ENCODE data around the gene MKI67. TPM values are rescaled to one million over a fixed set of nuclear protein-coding genes. Genes with fewer than 3 reads are reported as not detected.

The MKI67 gene
- total RNA-seq, 1 donor from 2014 or later, result 0.39 TPM

DNA sequence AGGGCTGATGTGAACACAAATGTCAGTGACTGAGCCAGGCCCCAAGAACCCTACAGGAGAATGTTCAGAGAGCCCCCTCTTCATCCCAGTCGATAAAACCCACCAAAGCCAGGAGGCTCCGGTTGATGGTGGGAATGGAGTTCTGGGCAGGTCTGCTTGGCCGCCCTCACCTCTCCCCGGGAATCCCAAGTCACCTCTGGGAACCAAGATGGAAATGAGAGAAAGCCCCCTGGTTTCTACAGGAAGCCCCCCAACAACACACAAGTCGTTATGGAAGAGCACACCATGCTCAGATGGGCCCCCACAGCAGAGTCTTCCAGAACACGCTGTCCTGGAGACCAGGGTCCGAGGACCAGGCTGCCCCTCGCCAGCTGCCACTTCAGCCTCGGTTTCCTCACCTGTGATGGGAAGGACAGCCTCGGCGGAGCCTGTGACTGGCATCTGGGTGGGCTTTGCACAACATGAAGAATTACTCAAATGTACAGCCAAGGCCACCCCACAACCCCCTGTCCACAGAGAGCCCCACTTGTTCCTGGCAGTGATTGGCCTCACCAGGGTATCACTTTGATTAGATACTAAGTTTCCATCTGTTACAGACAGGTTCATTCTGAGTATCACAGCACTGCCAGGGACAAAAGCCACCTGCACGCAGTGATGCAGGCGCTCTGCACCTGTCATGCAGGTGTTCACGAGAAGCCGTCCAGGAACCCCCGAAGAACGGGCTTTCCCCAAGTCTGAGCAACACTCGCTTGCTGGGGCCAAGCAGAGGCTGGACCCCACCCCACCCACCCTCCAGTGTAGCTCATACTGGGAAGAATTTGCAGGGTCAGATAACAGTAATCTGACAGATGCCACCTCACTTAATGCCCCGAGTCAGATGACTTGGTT, 57.6 kb downstream of the MKI67 start:
- peak; percentile 80 for DNase-seq (ENCODE audit: low spot score)

DNA sequence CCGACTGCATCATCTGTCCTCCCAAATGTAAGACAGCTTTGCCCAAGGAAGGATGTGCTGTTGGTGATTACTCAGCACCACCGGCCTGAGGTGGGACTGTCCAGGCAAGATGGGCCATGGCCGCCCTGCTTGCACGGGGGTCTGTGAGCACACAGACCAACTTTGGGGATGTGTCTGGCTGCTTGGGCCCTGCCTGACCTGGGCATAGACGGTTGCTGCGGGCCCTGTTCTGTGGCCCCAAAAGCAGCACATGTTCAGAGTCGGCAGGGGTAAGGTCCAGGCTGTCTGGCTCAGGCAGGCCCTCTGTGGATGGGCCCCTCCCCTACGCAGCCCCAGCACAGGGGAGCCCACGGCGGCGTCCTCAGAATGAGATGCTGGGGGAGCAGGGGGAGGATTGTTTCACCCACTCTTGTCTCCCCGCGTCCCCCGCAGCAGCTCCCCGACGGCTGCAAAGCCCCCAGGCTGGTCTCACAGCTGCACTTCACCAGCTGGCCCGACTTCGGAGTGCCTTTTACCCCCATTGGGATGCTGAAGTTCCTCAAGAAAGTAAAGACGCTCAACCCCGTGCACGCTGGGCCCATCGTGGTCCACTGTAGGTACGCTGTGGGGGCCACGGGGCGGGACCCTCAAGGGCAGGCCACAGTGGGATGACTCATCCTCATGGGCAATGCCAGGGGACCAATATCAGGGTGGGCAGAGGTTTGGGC, 58.4 kb downstream of the MKI67 start:
- DNase-seq (ENCODE audit: low spot score), result peak; percentile 80

DNA sequence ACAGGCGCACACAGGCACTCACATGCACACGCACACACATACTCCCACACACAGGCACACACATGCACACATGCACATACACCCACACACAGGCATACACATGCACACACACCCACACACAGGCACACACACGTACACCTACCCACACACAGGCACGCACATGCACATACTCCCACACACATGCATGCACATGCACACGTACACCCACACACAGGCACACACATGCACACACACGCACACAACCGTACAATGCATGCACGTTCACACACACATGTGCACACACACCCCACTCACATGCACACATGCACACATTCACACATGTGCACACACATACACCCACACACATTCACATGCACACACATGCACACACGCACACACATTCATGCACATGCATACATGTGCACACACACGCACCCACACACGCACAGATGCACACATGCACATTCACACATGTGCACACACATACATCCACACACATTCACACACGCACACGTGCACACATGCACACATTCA, 59.3 kb downstream of the MKI67 start:
- peak; percentile 60 for DNase-seq (ENCODE audit: low spot score)

DNA sequence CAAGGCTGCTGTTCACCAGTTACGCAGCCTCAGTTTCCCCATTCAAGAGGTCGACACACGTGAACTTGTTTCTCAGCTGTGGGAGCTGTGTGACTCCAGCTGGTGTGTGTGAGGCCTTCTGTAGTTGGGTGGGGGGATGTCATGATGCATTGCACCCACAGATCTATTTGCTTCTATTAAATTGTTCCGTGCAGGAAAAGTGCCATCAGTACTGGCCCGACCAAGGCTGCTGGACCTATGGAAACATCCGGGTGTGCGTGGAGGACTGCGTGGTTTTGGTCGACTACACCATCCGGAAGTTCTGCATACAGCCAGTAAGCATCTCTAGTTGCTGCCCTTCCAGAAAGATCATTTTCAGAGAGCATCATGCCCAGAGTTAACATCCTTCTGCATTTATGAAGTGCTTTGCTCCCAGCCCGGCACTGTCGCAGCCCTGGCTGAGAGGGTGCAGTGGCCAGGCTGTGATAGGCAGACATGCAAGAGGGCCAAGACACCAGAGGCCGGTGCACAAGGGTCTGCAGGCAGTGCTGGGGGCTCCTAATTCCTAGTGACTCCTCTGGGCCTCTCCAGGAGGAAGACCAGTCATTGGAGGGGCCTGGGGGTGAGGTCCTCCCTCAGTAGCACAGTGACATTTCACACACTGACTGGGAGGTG, 60.2 kb downstream of the MKI67 start:
- peak; percentile 69 for DNase-seq (ENCODE audit: low spot score)

DNA sequence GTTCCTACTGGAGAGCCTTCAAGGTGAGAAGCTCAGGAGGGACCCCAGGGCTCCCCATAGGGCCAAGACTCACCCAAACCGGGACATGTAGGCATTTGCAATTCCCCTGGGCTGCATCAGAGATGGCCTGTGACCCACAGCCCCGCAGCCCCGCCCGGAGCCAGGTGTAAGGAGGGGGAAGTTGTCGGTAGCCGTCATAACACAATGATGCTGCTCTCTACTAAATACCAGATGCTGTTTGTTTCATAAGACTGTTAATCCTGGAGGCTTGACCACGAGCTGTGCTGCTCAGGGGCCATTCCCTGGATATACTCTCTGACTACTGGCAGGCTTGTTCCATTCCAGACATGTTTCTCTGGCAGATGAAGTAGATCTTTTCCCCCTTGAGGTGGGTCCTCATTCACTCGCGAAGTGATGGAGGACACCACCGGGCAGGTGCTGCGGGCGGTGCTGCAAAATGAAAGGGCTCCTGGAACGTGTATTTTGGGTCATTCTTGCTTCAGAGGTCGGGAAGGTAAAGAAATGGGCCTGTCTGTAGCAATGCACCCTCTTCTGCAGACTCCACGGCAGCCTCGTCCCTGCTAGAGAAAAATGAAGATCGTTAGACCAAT, 61.1 kb downstream of the MKI67 start:
- DNase-seq (ENCODE audit: low spot score), result peak; percentile 60

DNA sequence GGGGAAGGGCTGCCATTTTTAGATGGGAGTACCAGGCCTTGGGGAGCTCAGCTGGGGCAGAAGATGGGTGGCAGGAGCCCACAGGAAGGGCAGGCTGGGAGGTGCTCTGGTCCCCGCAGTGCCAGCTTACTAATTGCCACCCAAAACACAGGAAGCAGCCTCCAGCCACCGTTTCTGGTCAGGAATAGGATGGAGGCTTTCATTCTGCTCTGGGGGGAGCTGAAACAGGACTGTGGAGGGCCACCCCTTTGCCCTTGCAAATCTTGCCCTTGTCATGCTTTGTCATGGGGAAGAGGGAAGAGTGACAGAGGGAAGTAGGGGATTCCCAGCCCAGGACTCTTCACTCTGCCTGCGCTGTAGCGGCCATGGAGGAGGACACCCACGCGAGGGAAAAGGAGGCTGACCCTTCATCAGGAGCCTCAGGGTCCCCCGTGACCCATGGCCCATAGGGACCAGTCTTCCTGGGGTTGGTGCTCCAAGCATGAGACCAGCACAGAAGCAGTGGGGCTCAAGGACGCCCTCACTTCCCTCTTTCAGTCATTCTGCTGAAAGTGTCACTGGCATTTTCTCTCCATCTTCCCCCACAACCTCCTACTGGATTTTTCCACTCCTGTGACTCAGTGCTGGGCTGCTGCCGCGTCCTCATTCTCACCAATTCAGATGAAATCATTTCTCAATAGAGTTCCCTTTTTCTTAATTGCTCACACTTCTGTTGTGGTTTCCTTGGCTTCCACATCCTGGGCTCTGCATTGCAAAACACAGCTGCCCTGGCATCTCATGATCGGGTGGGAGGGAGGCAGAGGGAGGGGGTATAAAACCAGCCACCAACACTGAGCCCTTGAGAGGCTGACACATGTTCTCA, 61.9 kb downstream of the MKI67 start:
- DNase-seq (ENCODE audit: low spot score), result peak; percentile 90

DNA sequence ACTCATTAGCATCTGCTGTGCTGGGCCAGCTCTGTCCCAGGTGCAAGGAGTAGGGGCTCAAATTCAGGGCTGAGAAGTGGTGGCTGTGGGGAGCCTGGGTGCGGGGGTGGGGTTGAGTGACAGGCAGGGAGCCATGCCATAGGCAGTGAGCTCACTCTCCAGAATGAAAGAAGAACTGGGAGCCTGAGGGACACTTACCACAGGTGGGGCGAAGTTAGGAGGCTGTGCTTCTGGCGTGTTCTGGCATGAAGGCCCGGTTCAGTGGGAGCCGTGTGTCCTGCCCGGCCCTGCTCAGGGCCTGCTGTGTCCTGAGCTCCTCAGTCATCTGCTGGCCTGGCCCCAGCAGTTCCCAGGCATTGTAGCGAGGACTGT, 62.5 kb downstream of the MKI67 start:
- DNase-seq (ENCODE audit: low spot score), result peak; percentile 71

DNA sequence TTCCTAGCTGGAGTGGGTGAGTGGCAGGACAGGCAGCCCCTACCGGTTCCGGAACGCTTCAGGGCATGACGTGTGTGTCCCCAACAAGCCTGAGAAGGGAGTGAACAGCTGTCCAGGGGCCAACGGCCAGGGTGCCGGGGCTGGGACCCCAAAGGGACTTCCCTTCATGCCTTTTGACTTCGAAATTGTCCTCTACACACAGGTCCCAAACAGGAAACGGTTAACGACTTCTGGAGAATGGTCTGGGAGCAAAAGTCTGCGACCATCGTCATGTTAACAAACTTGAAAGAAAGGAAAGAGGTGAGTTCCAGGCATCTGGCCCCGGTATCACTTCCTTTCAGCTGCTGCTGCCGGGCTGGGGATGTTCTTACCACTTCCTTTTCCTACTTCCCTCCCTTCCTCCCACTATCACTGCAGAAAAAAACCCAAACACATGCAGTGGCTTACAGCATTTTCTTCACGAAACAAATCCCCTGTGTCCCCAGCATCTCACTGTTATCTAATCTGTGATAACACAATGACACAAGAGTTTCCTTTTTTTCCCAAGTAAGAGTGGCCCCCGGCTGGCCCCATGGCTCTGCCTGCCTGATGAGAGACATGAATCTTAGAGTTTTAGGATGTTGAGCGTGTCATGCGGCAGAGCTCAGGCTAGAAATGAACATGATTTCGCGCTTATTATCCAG, 63.2 kb downstream of the MKI67 start:
- peak; percentile 81 for DNase-seq (ENCODE audit: low spot score)

DNA sequence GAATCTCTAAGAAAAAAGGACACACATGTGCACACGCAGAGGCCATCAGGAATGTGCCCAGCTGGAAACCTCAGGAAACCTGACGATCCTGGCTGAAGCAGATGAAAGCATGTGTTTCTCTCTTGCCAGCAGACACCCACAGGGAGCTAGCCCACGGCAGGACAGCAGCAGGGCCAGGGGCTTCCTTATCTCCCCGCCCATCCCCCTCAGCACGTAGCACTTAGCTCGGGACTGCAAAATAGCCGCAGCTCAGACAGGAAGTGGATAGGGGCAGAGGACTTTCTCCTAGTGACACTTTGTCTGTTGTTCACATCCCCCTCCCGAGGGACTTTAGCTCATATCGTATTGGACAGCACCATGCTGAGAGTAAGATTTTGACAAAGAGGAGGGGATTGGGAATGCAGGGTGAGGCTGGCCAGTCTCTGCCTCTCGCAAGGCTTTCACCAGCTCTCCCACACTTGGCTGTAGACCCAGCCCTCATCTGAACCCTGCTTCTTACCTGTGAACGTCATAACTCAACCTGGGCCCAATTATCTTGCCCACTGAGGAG, 63.8 kb downstream of the MKI67 start:
- peak; percentile 74 for DNase-seq (ENCODE audit: low spot score)

DNA sequence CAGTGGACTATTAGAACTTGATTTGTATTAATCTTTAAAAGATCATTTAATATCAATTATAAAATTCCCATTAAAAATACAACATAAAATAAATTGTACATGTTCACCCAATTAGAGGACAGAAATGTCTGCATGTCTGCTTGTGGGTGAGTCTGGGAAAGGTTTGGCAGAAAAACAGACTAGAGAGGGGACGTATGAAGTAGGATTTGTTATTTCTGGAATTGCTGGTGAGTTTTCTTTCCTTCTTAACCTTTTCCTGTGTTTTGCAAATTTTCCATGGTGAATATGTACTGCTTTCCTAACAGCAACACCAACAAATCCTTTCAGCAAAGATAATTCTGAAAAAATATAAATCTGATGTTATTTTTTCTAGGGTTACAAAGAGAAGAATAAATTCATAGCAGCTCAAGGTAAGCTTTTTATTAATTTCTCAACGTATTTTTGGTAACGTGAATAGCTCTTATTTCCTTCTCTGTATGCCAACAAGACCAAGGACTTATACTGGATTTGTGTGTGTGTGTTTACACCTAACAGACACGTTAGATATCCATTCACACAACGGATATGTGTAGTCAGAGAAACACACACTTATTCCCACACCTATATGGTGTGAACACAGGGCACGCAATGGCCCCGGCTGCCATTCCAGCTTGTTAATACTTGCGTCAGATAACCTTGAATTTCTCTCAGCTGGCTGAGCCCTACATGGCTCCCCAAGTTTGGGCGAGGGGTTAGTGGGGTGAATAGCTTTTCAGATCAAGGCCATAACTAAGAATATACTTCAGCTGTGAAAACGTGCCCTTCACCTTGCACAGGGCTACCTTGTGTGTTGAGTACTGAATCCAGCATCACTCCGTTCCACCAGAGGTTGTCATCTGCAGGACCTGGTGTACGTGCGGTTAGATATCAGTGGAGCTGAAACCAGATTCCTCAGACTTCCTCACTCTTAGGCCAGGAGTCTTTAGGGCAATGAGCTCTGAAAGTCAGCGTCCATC, 64.6 kb downstream of the MKI67 start:
- DNase-seq (ENCODE audit: low spot score), result no peak

DNA sequence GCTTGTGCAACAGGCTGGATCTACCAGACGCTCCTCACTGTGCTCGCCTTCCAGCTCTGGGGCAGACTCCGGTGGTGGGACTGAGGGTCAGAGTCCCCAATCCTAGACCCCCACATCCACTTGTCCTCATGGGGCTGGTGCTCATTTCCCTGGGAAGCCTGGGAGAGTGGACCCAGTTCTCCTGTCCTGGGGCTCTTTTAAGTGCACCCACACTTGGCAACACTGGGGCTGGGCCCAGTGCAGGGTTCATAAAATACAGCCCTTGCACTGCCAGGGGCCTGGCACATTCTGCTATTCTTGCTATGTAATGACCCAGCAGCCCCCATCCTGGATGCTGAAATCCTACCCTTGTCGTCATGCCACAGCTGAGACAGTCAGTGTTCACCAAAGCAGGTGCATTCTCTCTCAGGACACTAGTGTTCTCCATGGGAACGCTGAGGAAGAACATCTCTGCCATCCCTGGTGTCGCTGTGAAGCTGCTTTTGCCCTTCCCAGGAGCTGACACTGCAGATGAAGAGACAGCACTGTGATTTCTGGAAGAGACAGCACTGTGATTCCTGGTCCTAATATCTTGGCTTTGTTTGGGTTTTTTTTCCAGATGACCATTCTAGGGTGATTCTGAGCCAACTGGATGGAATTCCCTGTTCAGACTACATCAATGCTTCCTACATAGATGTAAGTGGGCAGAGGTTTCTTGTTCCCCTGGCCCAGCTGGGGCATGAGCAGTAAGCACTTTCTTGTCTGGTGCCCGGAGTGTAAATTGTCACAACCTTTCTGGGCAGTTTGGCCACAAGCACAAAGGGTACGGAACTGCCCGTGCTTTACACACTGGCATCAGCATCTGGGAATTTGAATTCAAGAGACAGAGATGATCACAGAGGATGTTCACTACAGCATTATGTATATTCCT, 65.6 kb downstream of the MKI67 start:
- DNase-seq (ENCODE audit: low spot score), result peak; percentile 60

DNA sequence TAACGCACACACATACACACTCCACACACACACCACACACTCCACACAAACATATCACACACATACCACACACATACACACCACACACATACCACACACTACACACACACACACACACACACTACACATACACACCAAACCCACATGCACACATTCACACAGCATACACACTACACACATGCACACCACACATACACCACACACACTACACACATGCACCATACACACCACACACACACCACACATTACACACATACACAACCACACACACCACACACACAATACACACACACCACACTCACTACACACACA, 66.3 kb downstream of the MKI67 start:
- no peak for DNase-seq (ENCODE audit: low spot score)

DNA sequence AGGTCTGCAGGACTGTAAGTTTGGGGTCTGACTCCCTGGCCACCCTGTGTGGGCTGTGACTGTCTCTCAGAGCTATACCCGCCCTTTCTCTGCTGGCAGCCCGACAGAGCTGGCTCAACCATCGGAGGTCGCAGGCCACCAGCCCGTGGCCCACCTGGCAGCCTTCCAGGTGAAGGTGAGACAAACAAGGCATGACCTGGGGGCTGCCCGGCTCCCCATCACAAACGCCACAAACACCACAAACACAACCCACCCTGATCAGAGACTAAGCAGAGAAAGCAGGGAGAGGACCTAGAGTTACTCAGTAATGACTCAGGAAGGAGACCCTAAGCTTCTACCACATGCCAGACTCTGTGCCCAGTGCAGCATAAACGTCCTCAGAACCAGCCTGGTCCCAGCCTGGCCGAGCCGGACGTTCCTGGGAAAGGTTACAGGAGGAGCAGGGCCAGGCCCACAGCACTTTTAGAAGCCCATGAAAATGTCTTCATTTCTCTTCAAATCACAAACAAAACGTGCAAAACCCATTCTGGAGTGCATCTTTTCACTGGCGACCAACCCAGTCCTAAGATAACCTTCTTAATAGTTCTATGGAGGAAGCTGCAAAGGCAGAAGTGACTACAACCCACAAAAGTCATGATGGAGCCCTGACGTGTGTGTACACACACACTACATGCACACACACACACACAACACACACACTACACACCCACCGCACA, 66.8 kb downstream of the MKI67 start:
- DNase-seq (ENCODE audit: low spot score), result no peak

DNA sequence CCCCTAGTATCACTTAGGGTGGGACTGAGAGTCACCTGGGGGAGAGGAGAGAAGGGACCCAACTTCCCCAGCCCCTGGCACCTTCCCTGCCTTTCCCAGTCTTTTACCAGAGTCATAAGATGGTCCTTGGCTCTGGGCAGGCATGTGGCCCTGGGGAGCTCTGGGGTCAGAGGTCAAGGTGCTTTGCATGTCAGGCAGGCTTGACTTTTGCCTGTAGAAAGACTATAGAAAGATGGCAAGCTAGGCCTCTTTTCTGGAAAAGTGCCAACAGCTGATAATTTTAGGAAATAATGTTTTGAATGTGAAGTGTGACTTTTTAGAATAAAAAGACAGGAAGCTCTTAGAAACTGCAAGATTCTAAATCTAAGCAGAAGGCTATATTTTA, 67.5 kb downstream of the MKI67 start:
- DNase-seq (ENCODE audit: low spot score), result no peak

DNA sequence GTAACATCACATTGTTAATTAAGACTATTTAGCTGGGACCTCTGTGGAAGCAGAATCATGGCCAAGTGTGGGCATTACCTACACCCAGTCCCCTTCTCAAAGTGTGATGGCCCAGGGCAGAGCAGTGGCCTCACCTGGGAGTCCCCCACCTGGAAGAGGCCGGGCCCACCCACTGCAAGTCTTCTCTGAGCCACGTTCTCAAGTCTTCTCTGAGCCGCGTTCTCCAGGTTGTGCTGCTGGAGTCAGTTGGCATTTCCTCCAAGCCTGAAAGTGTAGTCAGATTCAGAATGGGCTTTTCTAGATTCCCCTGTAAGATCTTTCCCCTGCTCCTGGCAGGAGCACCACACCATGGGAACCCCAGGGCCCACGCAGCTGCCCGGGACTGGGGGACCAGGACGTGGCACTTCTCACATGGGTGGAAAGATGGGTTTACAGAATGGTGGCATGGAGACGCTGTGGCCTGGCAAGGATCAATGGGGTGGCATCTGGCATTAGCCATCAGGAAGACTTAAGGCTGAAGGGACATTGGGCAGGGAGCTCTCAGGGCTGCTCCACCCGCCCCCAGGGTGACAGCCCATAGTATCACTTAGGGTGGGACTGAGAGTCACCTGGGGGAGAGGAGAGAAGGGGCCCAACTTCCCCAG, 68.0 kb downstream of the MKI67 start:
- no peak for DNase-seq (ENCODE audit: low spot score)
